Stimulated activated CD4-positive, alpha-beta T cell treated with anti-CD3 and anti-CD28 coated beads, TNF-alpha, amount 100 ng/mL, for 1 hour (primary cell): Measurements from ENCODE around the gene ADAMTSL1.

Experiments
- DNase-seq, 3 donors: peaks; one replicate each; pipeline ENCODE4 v3.0.0-alpha.2; 2020; ENCODE audit warnings: low read depth in 3 of 3, low spot score in 1 of 3

Gene ADAMTSL1

GRCh38 chr9:18692268-18692667, 218.3 kb downstream of the ADAMTSL1 start:
- DNase-seq, result no peak

GRCh38 chr9:18692962-18693361, 219.0 kb downstream of the ADAMTSL1 start:
- no peak for DNase-seq

- DNase-seq, result no peak
These were observed 221.2 kb downstream of the ADAMTSL1 start for GRCh38 chr9:18694959-18695668.

- no peak for DNase-seq
These were observed 225.0 kb downstream of the ADAMTSL1 start for GRCh38 chr9:18698992-18699391.

- DNase-seq, result no peak
These were observed 225.8 kb downstream of the ADAMTSL1 start for GRCh38 chr9:18699764-18700163.

GRCh38 chr9:18700714-18701113, 226.8 kb downstream of the ADAMTSL1 start:
- no peak for DNase-seq

- DNase-seq, result no peak
These were observed 229.4 kb downstream of the ADAMTSL1 start for GRCh38 chr9:18703151-18703900.

- DNase-seq, result no peak
These were observed 230.0 kb downstream of the ADAMTSL1 start for GRCh38 chr9:18703901-18704379.

- no peak for DNase-seq
These were observed 231.9 kb downstream of the ADAMTSL1 start for GRCh38 chr9:18705796-18706392.

- DNase-seq, result no peak
These were observed 232.7 kb downstream of the ADAMTSL1 start for GRCh38 chr9:18706648-18707047.

- DNase-seq, result no peak
These were observed 233.1 kb downstream of the ADAMTSL1 start for GRCh38 chr9:18707061-18707461.

- DNase-seq, result no peak
These were observed 233.7 kb downstream of the ADAMTSL1 start for GRCh38 chr9:18707489-18708205.

- DNase-seq, result no peak
These were observed 234.5 kb downstream of the ADAMTSL1 start for GRCh38 chr9:18708429-18708828.

GRCh38 chr9:18710065-18710464, 236.1 kb downstream of the ADAMTSL1 start:
- DNase-seq, result no peak

- no peak for DNase-seq
These were observed 243.8 kb downstream of the ADAMTSL1 start for GRCh38 chr9:18717759-18718158.

- no peak for DNase-seq
These were observed 244.4 kb downstream of the ADAMTSL1 start for GRCh38 chr9:18718393-18718792.

- DNase-seq, result no peak
These were observed 245.0 kb downstream of the ADAMTSL1 start for GRCh38 chr9:18718932-18719331.

- no peak for DNase-seq
These were observed 246.7 kb downstream of the ADAMTSL1 start for GRCh38 chr9:18720691-18721090.

- no peak for DNase-seq
These were observed 247.5 kb downstream of the ADAMTSL1 start for GRCh38 chr9:18721267-18721994.

GRCh38 chr9:18721995-18722310, 248.0 kb downstream of the ADAMTSL1 start:
- no peak for DNase-seq

GRCh38 chr9:18722882-18723281, 248.9 kb downstream of the ADAMTSL1 start:
- DNase-seq, result no peak
